Left kidney (tissue), 2 donors: ENCODE data around the gene CAMTA1. TPM values are rescaled to one million over a fixed set of nuclear protein-coding genes. Genes with fewer than 3 reads are reported as not detected.

Source experiments
- DNase-seq: peaks from one replicate; pipeline ENCODE4 v3.0.0-alpha.2; 2013
- polyA plus RNA-seq: library from polyadenylated mRNA; unstranded; fragments of 120-200 nt; gene quantifications from one replicate; pipeline ENCODE4 v1.2.1, GENCODE V29; 2013; ENCODE audit not compliant: insufficient read length

Gene CAMTA1
- polyA plus RNA-seq, 1 donor: 88.8 TPM

- no peak for DNase-seq
Measured at GRCh38 chr1:7558041-7558461, 772.8 kb downstream of the CAMTA1 start.

- DNase-seq: no peak
Measured at GRCh38 chr1:7558481-7558880, 773.2 kb downstream of the CAMTA1 start.

GRCh38 chr1:7558921-7559869 is 773.9 kb downstream of the CAMTA1 start:
- DNase-seq: no peak

- DNase-seq: no peak
Measured at GRCh38 chr1:7560128-7560527, 774.9 kb downstream of the CAMTA1 start.

- DNase-seq: no peak
Measured at GRCh38 chr1:7560601-7561181, 775.4 kb downstream of the CAMTA1 start.

GRCh38 chr1:7561331-7561921 is 776.2 kb downstream of the CAMTA1 start:
- DNase-seq: no peak

- no peak for DNase-seq
Measured at GRCh38 chr1:7561936-7562728, 776.9 kb downstream of the CAMTA1 start.

- DNase-seq: no peak
Measured at GRCh38 chr1:7562729-7563605, 777.7 kb downstream of the CAMTA1 start.

GRCh38 chr1:7564137-7564536 is 778.9 kb downstream of the CAMTA1 start:
- no peak for DNase-seq

- DNase-seq: no peak
Measured at GRCh38 chr1:7565099-7565750, 780.0 kb downstream of the CAMTA1 start.

GRCh38 chr1:7566417-7567375 is 781.4 kb downstream of the CAMTA1 start:
- DNase-seq: no peak

- no peak for DNase-seq
Measured at GRCh38 chr1:7567376-7567775, 782.1 kb downstream of the CAMTA1 start.

- no peak for DNase-seq
Measured at GRCh38 chr1:7568053-7568452, 782.8 kb downstream of the CAMTA1 start.

- DNase-seq: no peak
Measured at GRCh38 chr1:7568901-7569524, 783.8 kb downstream of the CAMTA1 start.

GRCh38 chr1:7570311-7570710 is 785.1 kb downstream of the CAMTA1 start:
- DNase-seq: no peak

- DNase-seq: no peak
Measured at GRCh38 chr1:7572654-7573152, 787.4 kb downstream of the CAMTA1 start.

- no peak for DNase-seq
Measured at GRCh38 chr1:7573481-7573880, 788.2 kb downstream of the CAMTA1 start.

- no peak for DNase-seq
Measured at GRCh38 chr1:7574121-7575040, 789.1 kb downstream of the CAMTA1 start.
